Inferior parietal cortex (tissue), 1 donor: ENCODE measurements around the gene SETSIP.
A peak's percentile ranks its signal among the peaks of the same experiment; 100 is the strongest.
"Not testable (repeated sequence)": the region's sequence is repeated elsewhere in the genome, so short reads cannot be mapped to it uniquely, and the experiment has no call there.

Experiments
- DNase-seq: peaks from one replicate; pipeline ENCODE4 v3.0.0-alpha.2; 2016; ENCODE audit errors: extremely low spot score

The SETSIP gene

DNA sequence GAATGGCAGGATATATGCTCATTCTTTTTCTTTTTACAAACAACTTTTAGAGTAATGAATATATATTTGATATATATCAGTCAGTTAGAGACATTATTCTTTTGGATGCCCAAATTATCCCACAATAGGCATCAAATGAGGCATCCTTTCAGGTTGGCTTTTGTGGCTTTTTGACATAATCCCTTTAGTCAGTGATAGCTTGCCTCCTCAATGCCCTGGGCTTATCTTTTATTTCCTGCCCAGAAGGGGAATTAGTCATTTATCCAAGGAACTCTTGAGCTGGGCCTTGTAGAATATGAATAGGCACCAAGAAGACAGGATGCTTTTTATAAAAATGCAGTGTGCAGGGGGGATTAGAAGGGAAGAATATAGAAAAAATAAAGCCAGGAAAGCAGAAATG is 23.3 kb downstream of the SETSIP start:
- DNase-seq = no peak

DNA sequence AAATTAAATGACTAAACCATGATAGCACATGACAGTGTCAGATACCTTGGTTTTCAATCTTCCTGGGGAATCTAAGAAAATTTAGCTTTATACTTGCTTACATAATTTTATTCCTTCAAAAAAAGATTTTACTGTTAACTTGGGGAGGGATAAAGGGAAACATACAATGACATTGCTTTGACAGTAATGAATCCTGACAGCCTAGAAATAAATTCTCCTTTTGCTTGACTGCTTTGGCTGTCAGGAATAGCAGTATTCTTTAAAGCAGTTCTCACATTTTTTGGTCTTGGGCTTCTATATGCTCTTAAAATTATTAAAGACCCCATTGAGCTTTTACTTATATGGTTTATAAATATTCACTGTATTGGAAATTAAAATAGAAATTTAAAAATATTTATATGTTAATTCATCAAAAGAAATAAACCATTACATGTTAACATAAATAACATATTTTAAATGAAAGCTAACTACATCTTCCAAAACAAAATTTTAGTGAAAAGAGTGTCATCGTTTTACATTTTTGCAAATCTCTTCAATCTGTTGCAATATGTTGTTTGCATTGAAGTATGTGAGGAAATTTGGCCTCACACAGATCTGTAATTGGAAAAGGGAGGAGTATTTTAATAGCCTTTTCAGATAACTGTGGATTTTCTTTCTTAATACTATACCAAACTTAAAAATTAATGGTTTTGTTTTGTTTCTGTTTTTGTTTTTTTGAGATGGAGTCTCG is 29.3 kb downstream of the SETSIP start:
- DNase-seq = no peak

DNA sequence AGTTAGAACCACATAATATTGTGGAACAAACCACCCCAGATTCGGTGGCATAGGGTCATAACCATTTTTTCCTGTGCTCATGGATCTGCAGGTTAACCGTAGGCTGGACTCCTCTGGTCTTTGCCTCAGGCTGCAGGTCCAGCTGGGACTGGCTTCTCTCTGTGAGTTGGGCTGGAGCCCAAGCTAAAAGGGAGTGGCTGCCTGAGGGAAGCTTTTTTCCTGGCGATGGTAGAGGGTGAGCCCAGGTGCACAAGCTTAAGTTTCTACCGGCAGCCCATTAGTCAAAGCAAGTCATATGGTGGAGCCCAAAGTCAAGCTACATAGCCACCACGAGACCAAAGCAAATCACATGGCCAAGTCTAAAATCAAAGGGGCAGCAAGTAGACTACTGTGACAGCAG is 31.6 kb downstream of the SETSIP start:
- no peak for DNase-seq

DNA sequence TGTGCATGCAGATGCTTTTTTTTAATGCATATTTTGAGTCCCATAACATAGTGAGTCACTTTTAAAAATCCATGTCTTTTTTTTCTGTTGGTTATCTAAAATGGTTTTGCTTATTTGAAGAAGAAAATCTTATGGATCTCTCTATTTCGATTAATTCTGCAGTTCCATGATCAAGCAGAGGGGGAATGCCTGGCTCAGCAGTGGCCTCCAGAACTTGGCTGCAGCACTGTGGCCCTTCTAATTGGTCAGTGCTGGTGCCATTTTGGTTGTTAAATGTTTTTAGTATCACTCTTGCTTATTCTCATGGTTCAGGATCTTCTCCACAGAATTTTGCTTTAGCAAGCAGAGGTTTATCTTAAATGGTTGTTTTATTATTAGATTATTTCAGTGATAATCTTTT is 34.2 kb downstream of the SETSIP start:
- no peak for DNase-seq

GRCh38 chr1:92038695-92039346 is 36.4 kb downstream of the SETSIP start:
- DNase-seq = no peak

DNA sequence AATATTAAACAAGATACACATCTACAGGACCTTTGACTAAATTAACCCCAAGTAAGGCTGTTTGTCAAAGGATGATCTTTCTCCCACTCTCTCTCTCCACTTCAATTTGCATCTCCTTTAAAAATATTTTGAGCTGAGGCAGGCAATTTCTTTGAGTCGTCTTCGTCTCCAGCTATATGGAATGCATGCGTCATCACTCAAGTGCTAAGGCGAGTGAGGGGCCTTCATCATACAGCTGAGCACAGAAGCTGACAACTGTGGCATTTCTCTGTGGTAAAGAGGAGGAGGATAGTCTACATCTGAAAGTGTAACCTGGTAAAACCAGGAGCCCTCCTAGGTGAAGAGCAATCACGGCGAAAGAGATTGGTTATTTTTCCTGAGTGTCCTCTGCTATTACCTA is 37.8 kb downstream of the SETSIP start:
- DNase-seq = peak; percentile 33

- peak; percentile 49 for DNase-seq
These were observed 43.7 kb downstream of the SETSIP start for GRCh38 chr1:92031281-92032110.

DNA sequence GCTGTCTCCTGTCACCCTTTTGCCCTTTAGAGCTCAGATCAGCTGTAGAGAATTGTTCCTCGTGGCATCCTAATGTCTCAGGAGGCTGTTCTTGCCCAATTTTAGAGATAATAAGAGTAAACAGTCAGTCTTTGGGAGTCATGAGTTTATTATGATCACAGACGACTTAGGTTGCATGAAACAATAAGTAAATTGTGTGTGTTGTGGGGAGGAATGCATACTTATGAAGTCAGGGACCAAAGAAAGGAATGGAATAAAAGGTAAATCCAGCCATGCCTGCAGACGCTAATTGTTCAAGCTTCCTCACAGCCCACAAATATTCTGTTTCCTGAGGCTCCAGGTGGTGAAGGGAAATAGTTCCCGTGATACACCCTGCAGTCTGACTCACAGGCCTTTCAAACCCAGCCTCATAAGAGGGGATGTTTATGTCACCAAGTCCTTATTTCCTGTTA is 44.5 kb downstream of the SETSIP start:
- peak; percentile 35 for DNase-seq

DNA sequence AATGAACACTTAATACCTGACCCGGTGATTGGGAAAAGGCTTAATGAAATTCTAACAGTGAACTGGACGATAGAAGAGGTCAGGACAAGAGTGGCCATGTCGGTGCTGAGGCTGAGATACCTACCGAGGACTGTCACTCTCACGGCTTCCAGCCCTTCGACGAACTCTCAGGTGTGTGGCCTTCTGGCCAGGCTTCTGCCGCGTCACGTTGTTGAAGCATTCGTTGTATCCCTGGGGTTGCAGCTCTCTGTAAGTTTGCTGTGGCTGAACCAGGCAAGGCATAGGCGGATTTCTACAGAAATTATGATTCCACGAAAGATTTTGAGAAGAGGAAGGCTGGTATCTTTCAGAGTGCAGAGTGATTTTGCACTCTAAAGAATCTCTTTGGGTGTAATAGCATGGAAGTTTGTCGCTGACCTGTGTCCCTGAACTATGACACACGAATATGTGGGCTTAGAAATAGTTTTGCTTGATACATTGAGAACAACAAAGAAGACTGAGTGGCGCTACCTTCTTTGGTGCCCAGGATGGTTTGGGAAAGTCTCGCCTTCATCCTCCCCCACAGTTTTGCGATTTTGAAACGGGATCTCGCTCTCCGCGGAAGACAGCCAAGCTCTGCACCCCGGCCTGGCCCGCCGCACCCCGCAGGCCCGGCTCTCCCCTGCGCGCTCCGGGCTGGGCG is 45.8 kb downstream of the SETSIP start:
- peak; percentile 30 for DNase-seq

DNA sequence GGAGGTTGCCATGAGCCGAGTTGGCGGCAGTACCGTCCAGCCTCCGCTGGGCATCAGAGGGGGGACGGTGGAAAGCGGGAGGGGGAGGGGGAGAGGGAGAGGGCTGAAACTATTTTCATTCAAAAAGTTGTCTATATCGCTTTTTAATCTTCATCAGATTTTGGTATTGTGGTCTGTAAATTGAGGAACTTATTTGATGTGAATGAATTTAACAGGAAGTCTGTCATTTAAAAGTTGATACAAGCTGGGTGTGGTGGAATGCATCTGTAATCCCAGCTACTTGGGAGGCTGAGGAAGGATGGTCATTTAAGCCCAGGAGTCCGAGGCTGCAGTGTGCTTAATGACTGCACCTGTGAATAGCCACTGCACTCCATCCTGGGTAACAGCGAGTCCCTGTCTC is 48.4 kb downstream of the SETSIP start:
- no peak for DNase-seq

- DNase-seq = not testable (repeated sequence)
These were observed 49.2 kb downstream of the SETSIP start for GRCh38 chr1:92026042-92026441.
